ENCODE measurements around the gene SLC9A9. TPM values are rescaled to one million over a fixed set of nuclear protein-coding genes. Genes with fewer than 3 reads are reported as not detected.

The SLC9A9 gene
- total RNA-seq, 4 donors from 2014 or later: 1.1 to 15.9 (median 9.7) TPM

DNA sequence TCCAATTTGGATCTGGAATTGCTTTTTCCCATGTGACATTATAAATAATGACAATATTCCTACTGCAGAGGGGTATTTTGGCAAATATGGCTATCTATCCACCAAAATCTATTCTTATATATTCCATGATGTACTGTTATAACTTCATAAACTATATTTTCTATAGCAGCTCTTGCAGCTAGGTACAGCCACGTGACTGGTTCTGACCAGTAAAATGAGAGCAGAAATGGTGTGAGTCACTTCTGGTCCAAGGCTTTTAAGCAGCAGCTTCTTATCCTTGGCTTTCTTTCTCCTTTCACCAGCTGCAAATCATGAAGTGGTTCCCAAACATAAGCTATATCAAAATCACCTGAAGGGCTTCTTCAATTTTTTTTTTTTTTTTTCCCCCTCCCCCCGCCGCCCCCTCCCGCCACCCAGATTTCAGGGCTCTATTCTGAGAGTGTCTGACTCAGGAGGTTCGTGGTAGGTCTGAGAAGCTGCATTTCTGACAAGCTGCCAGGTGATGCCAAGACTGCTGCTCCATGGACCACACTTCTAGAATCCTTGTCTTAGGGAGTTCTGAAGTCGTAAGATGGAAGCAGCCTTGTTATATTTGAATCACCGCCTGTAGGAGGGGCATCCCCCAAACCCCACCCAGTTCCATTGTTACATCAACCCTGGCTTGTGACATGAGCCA, 371.2 kb downstream of the SLC9A9 start:
- Histone ChIP-seq H3K9me3 (no peaks in the 10 kb centered on the region), H3K4me1 (peaks cover 0 to 16% (median 7%) of the 10 kb centered on the region in 4 donors), H3K4me3 (no peak overlapping the region), H3K36me3 (no peaks in the 10 kb centered on the region), H3K27ac (no peak overlapping the region), H3K27me3 (no peaks in the 10 kb centered on the region)
- no peak for TF ChIP-seq CTCF (IDR thresholded peaks at IDR 0.05)
- TF ChIP-seq POLR2AphosphoS5 (IDR thresholded peaks at IDR 0.05): no peak
- TF ChIP-seq POLR2A (IDR thresholded peaks at IDR 0.05): no peak
- TF ChIP-seq EP300 (IDR thresholded peaks at IDR 0.05; ENCODE audit: low read depth): no peak
- no peak for DNase-seq
- intact Hi-C loops (cut with DNase I; ENCODE audit: low total_unique reads): no loop called here
- WGBS, 2 donors (ENCODE audit: low coverage in 1 of 2): 89 to 94% methylated on average over 3 to 7 of the region's 7 CpGs
- in situ Hi-C loops (cut with MboI; ENCODE audit: low pct_ligation_motif_present in 1 of 4, low pct_unique_long_range_greater_than_20kb in 1 of 4, low sequenced_read_pairs in 3 of 4): no loop called here

GRCh38 chr3:143475981-143476380, 372.3 kb downstream of the SLC9A9 start:
- no peak overlapping the region for H3K4me3 ChIP-seq
- H3K27ac ChIP-seq: no peak overlapping the region
- H3K9me3 ChIP-seq: no peaks in the 10 kb centered on the region
- DNase-seq: no peak
- H3K36me3 ChIP-seq: no peaks in the 10 kb centered on the region
- no peak for TF ChIP-seq POLR2A (IDR thresholded peaks at IDR 0.05)
- TF ChIP-seq CTCF (IDR thresholded peaks at IDR 0.05): no peak
- TF ChIP-seq EP300 (IDR thresholded peaks at IDR 0.05; ENCODE audit: low read depth): no peak
- no peak for TF ChIP-seq POLR2AphosphoS5 (IDR thresholded peaks at IDR 0.05)
- H3K4me1 ChIP-seq: peaks cover 0 to 16% (median 6%) of the 10 kb centered on the region in 4 donors
- in situ Hi-C loops (cut with MboI; ENCODE audit: low pct_ligation_motif_present in 1 of 4, low pct_unique_long_range_greater_than_20kb in 1 of 4, low sequenced_read_pairs in 3 of 4): no loop called here
- WGBS, 2 donors (ENCODE audit: low coverage in 1 of 2): 72 to 79% methylated on average over 2 to 3 of the region's 3 CpGs
- H3K27me3 ChIP-seq: no peaks in the 10 kb centered on the region
- intact Hi-C loops (cut with DNase I; ENCODE audit: low total_unique reads): no loop called here

GRCh38 chr3:143472731-143473523, 375.3 kb downstream of the SLC9A9 start:
- WGBS, 2 donors (ENCODE audit: low coverage in 1 of 2): 95 to 98% methylated on average over 5 to 7 of the region's 7 CpGs
- in situ Hi-C loops (cut with MboI; ENCODE audit: low pct_ligation_motif_present in 1 of 4, low pct_unique_long_range_greater_than_20kb in 1 of 4, low sequenced_read_pairs in 3 of 4): no loop called here
- no peaks in the 10 kb centered on the region for H3K27me3 ChIP-seq

More at GRCh38 chr3:143472731-143473523, 375.3 kb downstream of the SLC9A9 start:
- H3K9me3 ChIP-seq: no peaks in the 10 kb centered on the region
- H3K4me1 ChIP-seq: peaks cover 0 to 1% (median 0%) of the 10 kb centered on the region in 4 donors
- no peaks in the 10 kb centered on the region for H3K36me3 ChIP-seq
- no peak overlapping the region for H3K4me3 ChIP-seq
- no peak for DNase-seq
- TF ChIP-seq POLR2A (IDR thresholded peaks at IDR 0.05) (no peak), EP300 (IDR thresholded peaks at IDR 0.05; ENCODE audit: low read depth) (no peak), CTCF (IDR thresholded peaks at IDR 0.05) (no peak), POLR2AphosphoS5 (IDR thresholded peaks at IDR 0.05) (no peak)
- no peak overlapping the region for H3K27ac ChIP-seq
- intact Hi-C loops (cut with DNase I; ENCODE audit: low total_unique reads): no loop called here

Data from transverse colon (tissue), 4 donors.